IMR-90 (cell line): ENCODE results near the gene ABHD12. TPM values are rescaled to one million over a fixed set of nuclear protein-coding genes. Genes with fewer than 3 reads are reported as not detected.

Experiments used
- ATAC-seq: fragments of 200-7000 bp; cut with Tn5 transposase; 2 replicates; pipeline ENCODE4 v1.9.1; 2020; ENCODE audit warnings: low read depth, mild to moderate bottlenecking, moderate library complexity
- BruUV-seq: library from RNA; stranded (reverse); fragments of 400-500 nt; replicated peaks from 2 replicates; lab custom pipeline; 2021; lab: Mats Ljungman, UMichigan
- CTCF ChIA-PET: fragments of 300-600 bp; formaldehyde crosslinking; extraction: SDS; loops from one replicate; lab custom pipeline; 2021; ENCODE audit warnings: antibody characterized with exemption; lab: Yijun Ruan, JAX
- POLR2A ChIA-PET: fragments of 300-600 bp; sonication (Branson Sonifier 250); formaldehyde crosslinking; loops from one replicate; lab custom pipeline; 2022; ENCODE audit warnings: antibody characterized with exemption; ENCODE audit not compliant: unreplicated experiment; lab: Charles Lee
- DNase-seq: peaks from one replicate; pipeline ENCODE4 v3.0.0; 2013
- H2AFZ ChIP-seq: replicated peaks from 2 replicates; pipeline ENCODE3; 2013; ENCODE audit warnings: low read length, mild to moderate bottlenecking; ENCODE audit not compliant: poor library complexity
- H2AK5ac ChIP-seq: 2 replicates; pipeline ENCODE4 v1.6.1; 2013; ENCODE audit warnings: low read depth, low read length, inconsistent platforms
- H2AK9ac ChIP-seq: replicated peaks from 2 replicates; pipeline ENCODE3; 2013; ENCODE audit warnings: mild to moderate bottlenecking, low read depth, low read length, moderate library complexity; ENCODE audit not compliant: poor library complexity
- H2BK120ac ChIP-seq: 2 replicates; pipeline ENCODE4 v1.6.1; 2013; ENCODE audit warnings: low read depth, low read length, inconsistent platforms
- H2BK15ac ChIP-seq: 3 replicates; pipeline ENCODE4 v1.6.1; 2013; ENCODE audit warnings: low read depth, low read length, inconsistent platforms
- H2BK20ac ChIP-seq: 2 replicates; pipeline ENCODE4 v1.6.1; 2013; ENCODE audit warnings: low read depth, mild to moderate bottlenecking, inconsistent platforms, low read length, moderate library complexity
- H2BK5ac ChIP-seq: 2 replicates; pipeline ENCODE4 v1.6.1; 2013; ENCODE audit warnings: mild to moderate bottlenecking, low read depth, low read length, inconsistent platforms; ENCODE audit not compliant: poor library complexity, severe bottlenecking
- H3K14ac ChIP-seq: replicated peaks from 2 replicates; pipeline ENCODE4 v1.6.1; 2013; ENCODE audit warnings: low read depth, low read length, inconsistent platforms
- H3K18ac ChIP-seq: 2 replicates; pipeline ENCODE4 v1.6.1; 2013; ENCODE audit warnings: low read depth, low read length, control low read depth
- H3K23ac ChIP-seq: 2 replicates; pipeline ENCODE4 v1.6.1; 2013; ENCODE audit warnings: low read depth, low read length, inconsistent platforms
- H3K27ac ChIP-seq: 2 replicates; pipeline ENCODE4 v1.5.1; 2013; ENCODE audit warnings: mild to moderate bottlenecking, control low read depth, low read length; ENCODE audit not compliant: insufficient read depth
- H3K27me3 ChIP-seq: 2 replicates; pipeline ENCODE4 v1.6.1; 2013; ENCODE audit warnings: low read length; ENCODE audit not compliant: control insufficient read depth, insufficient read depth
- H3K36me3 ChIP-seq: 2 replicates; pipeline ENCODE4 v1.6.1; 2013; ENCODE audit warnings: low read length, mixed read lengths; ENCODE audit not compliant: control insufficient read depth, insufficient read depth
- H3K4ac ChIP-seq: 2 replicates; pipeline ENCODE4 v1.6.1; 2013; ENCODE audit warnings: low read depth, low read length, inconsistent platforms
- H3K4me1 ChIP-seq: 2 replicates; pipeline ENCODE4 v1.6.1; 2013; ENCODE audit warnings: low read length, mixed read lengths; ENCODE audit not compliant: control insufficient read depth, insufficient read depth
- H3K4me2 ChIP-seq: 2 replicates; pipeline ENCODE4 v1.6.1; 2013; ENCODE audit warnings: low read depth, mild to moderate bottlenecking, control low read depth, low read length, moderate library complexity
- H3K4me3 ChIP-seq: 2 replicates; pipeline ENCODE4 v1.5.1; 2013; ENCODE audit warnings: low read depth, mild to moderate bottlenecking, control low read depth, low read length, moderate library complexity; ENCODE audit not compliant: insufficient read depth
- H3K56ac ChIP-seq: 2 replicates; pipeline ENCODE4 v1.6.1; 2013; ENCODE audit warnings: low read length, inconsistent platforms; ENCODE audit not compliant: insufficient read depth; ENCODE audit errors: extremely low read depth
- H3K79me1 ChIP-seq, 2 experiments: 2 replicates each; pipeline ENCODE4 v1.6.1; 2013; ENCODE audit warnings: low read length in 2 of 2, inconsistent platforms in 1 of 2, low read depth in 1 of 2
- H3K9ac ChIP-seq: 2 replicates; pipeline ENCODE4 v1.6.1; 2013; ENCODE audit warnings: low read depth, low read length, control low read depth
- H3K9me1 ChIP-seq: 2 replicates; pipeline ENCODE4 v1.6.1; 2013; ENCODE audit warnings: low read length, inconsistent platforms; ENCODE audit not compliant: insufficient read depth
- H3K9me3 ChIP-seq: 2 replicates; pipeline ENCODE4 v1.6.1; 2013; ENCODE audit warnings: low read length; ENCODE audit not compliant: control insufficient read depth, insufficient read depth
- H4K20me1 ChIP-seq: 2 replicates; pipeline ENCODE4 v1.6.1; 2013; ENCODE audit warnings: low read length, inconsistent platforms; ENCODE audit not compliant: insufficient read depth
- H4K5ac ChIP-seq: 2 replicates; pipeline ENCODE4 v1.6.1; 2013; ENCODE audit warnings: mild to moderate bottlenecking, low read depth, low read length, control low read depth
- H4K8ac ChIP-seq, 2 experiments: 2 replicates each; pipeline ENCODE4 v1.6.1; 2013; ENCODE audit warnings: low read depth in 2 of 2, low read length in 2 of 2, control low read depth in 1 of 2, inconsistent platforms in 1 of 2
- H4K91ac ChIP-seq: 2 replicates; pipeline ENCODE4 v1.6.1; 2013; ENCODE audit warnings: low read depth, low read length, inconsistent platforms; ENCODE audit not compliant: insufficient read depth
- BHLHE40 ChIP-seq: fragments of 150-350 bp; IDR thresholded peaks from 2 replicates; pipeline ENCODE4 v1.6.1; 2016; ENCODE audit warnings: mild to moderate bottlenecking, low read depth, low read length
- CEBPB ChIP-seq: IDR thresholded peaks from 2 replicates; pipeline ENCODE4 v1.6.1; 2012; ENCODE audit warnings: low read depth, low read length, improper control_type of control experiment
- CHD1 ChIP-seq: IDR thresholded peaks from 2 replicates; pipeline ENCODE4 v1.6.1; 2012; ENCODE audit warnings: low read depth, low read length, improper control_type of control experiment
- FOS ChIP-seq: fragments of 150-350 bp; IDR thresholded peaks from 2 replicates; pipeline ENCODE4 v1.6.1; 2016; ENCODE audit warnings: low read depth, low read length
- MAFK ChIP-seq: IDR thresholded peaks from 2 replicates; pipeline ENCODE4 v1.6.1; 2012; ENCODE audit warnings: low read depth, low read length, improper control_type of control experiment
- MAZ ChIP-seq: IDR thresholded peaks from 2 replicates; pipeline ENCODE4 v1.6.1; 2012; ENCODE audit warnings: low read depth, mild to moderate bottlenecking, low read length, improper control_type of control experiment, moderate library complexity, borderline replicate concordance
- MXI1 ChIP-seq: IDR thresholded peaks from 2 replicates; pipeline ENCODE4 v1.6.1; 2012; ENCODE audit warnings: low read depth, mild to moderate bottlenecking, low read length, moderate library complexity, borderline replicate concordance
- NFE2L2 ChIP-seq: fragments of 150-350 bp; IDR thresholded peaks from 2 replicates; pipeline ENCODE4 v1.6.1; 2016; ENCODE audit warnings: low read depth, mild to moderate bottlenecking, low read length
- POLR2A ChIP-seq: IDR thresholded peaks from 2 replicates; pipeline ENCODE4 v1.6.1; 2012; ENCODE audit warnings: mild to moderate bottlenecking, low read depth, low read length
- RAD21 ChIP-seq: IDR thresholded peaks from 2 replicates; pipeline ENCODE4 v1.6.1; 2012; ENCODE audit warnings: low read length, improper control_type of control experiment
- RCOR1 ChIP-seq: IDR thresholded peaks from 2 replicates; pipeline ENCODE4 v1.6.1; 2012; ENCODE audit warnings: mild to moderate bottlenecking, low read length, improper control_type of control experiment; ENCODE audit not compliant: insufficient replicate concordance
- RFX5 ChIP-seq: IDR thresholded peaks from 2 replicates; pipeline ENCODE4 v1.8.0; 2012; ENCODE audit warnings: low read depth, mild to moderate bottlenecking, low read length, moderate library complexity
- SMC3 ChIP-seq: fragments of 150-350 bp; IDR thresholded peaks from 2 replicates; pipeline ENCODE4 v1.6.1; 2016; ENCODE audit warnings: low read depth, mild to moderate bottlenecking, antibody characterized with exemption, low read length, moderate library complexity
- USF2 ChIP-seq: fragments of 150-350 bp; IDR thresholded peaks from 2 replicates; pipeline ENCODE4 v1.6.1; 2017; ENCODE audit warnings: mild to moderate bottlenecking, antibody characterized with exemption, low read length, low read depth
- WGBS, 2 experiments: methylation state at CpG; one replicate each; pipeline versions ENCODE4 v1.1.5 to v1.1.7; 2013; ENCODE audit warnings: missing lambda C conversion rate in 2 of 2; ENCODE audit not compliant: insufficient read length in 1 of 2; ENCODE audit errors: extremely low coverage in 2 of 2; 5-methylcytosine and 5-hydroxymethylcytosine counted together
- dilution Hi-C: fragments of 300-500 bp; cut with HindIII; formaldehyde crosslinking; loops from one replicate; pipeline ENCODE4 v1.14.3; 2018; ENCODE audit warnings: low sequenced_read_pairs; ENCODE audit not compliant: unreplicated experiment
- in situ Hi-C: fragments of 300-500 bp; cut with MboI; formaldehyde crosslinking; loops from 3 replicates; pipeline ENCODE4 v1.14.3; 2019; ENCODE audit warnings: low sequenced_read_pairs, inconsistent platforms, mixed read lengths
- intact Hi-C: fragments of 100-400 bp; cut with micrococcal nuclease; formaldehyde crosslinking; loops from 2 replicates; pipeline ENCODE4 v1.10.0; 2022
- polyA plus RNA-seq, 3 experiments: library from polyadenylated mRNA; depleted of rRNA; stranded (reverse); fragments of >200 nt; gene quantifications; 2 replicates each; pipeline ENCODE4 v1.2.3, GENCODE V29; 2012; ENCODE audit warnings: low replicate concordance in 1 of 3
- total RNA-seq: library from RNA; depleted of rRNA; stranded (reverse); fragments of >200 nt; gene quantifications from 2 replicates; pipeline ENCODE4 v1.2.3, GENCODE V29; 2012
- TF ChIP-seq, protein P1 (sequence below): conservative IDR thresholded peaks from 2 replicates; pipeline ENCODE4 v1.5.1; 2012; ENCODE audit warnings: mild to moderate bottlenecking, low read depth, low read length, improper control_type of control experiment
- TF ChIP-seq, protein P2 (sequence below): fragments of 150-350 bp; IDR thresholded peaks from 2 replicates; pipeline ENCODE4 v1.6.1; 2016; ENCODE audit warnings: low read depth, mild to moderate bottlenecking, low read length, moderate library complexity, borderline replicate concordance

ABHD12 gene
- total and polyA plus RNA-seq, 2 of the 4 experiments (the other 2 are of a cell fraction): 80.7 to 108 TPM

GRCh38 chr20:25389401-25389857, 1.2 kb downstream of the ABHD12 start:
- peaks cover 3% of the 10 kb centered on the region for H3K36me3 ChIP-seq
- intact Hi-C loops (no loop called here), dilution Hi-C loops (no loop called here), in situ Hi-C loops (loop anchor here (10.0 to 25.0 kb wide), 2 partner anchors 175 to 752 kb away; no protein-coding TSS in a partner anchor)
- peak overlapping the region; percentile 77 for H3K14ac ChIP-seq
- POLR2A ChIA-PET: no interaction called here
- peak overlapping the region; percentile 53; the same call in 1 of the 2 replicates for H2BK20ac ChIP-seq
- peak overlapping the region; percentile 53 for H3K56ac ChIP-seq
- TF ChIP-seq, protein P1, sequence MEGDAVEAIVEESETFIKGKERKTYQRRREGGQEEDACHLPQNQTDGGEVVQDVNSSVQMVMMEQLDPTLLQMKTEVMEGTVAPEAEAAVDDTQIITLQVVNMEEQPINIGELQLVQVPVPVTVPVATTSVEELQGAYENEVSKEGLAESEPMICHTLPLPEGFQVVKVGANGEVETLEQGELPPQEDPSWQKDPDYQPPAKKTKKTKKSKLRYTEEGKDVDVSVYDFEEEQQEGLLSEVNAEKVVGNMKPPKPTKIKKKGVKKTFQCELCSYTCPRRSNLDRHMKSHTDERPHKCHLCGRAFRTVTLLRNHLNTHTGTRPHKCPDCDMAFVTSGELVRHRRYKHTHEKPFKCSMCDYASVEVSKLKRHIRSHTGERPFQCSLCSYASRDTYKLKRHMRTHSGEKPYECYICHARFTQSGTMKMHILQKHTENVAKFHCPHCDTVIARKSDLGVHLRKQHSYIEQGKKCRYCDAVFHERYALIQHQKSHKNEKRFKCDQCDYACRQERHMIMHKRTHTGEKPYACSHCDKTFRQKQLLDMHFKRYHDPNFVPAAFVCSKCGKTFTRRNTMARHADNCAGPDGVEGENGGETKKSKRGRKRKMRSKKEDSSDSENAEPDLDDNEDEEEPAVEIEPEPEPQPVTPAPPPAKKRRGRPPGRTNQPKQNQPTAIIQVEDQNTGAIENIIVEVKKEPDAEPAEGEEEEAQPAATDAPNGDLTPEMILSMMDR: no peak
- no peak for TF ChIP-seq RAD21
- no peak for TF ChIP-seq CHD1
- no peak for TF ChIP-seq SMC3
- no peak for TF ChIP-seq USF2
- TF ChIP-seq RCOR1: no peak
- no peak for TF ChIP-seq CEBPB
- TF ChIP-seq RFX5: no peak
- TF ChIP-seq FOS: no peak
- no peak for TF ChIP-seq BHLHE40
- TF ChIP-seq POLR2A: no peak
- no peak for TF ChIP-seq MAZ
- TF ChIP-seq, protein P2, sequence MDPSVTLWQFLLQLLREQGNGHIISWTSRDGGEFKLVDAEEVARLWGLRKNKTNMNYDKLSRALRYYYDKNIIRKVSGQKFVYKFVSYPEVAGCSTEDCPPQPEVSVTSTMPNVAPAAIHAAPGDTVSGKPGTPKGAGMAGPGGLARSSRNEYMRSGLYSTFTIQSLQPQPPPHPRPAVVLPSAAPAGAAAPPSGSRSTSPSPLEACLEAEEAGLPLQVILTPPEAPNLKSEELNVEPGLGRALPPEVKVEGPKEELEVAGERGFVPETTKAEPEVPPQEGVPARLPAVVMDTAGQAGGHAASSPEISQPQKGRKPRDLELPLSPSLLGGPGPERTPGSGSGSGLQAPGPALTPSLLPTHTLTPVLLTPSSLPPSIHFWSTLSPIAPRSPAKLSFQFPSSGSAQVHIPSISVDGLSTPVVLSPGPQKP: no peak
- TF ChIP-seq MXI1: no peak; the same call in 1 of the 2 replicates
- TF ChIP-seq NFE2L2: no peak
- no peak for TF ChIP-seq MAFK
- no peaks in the 10 kb centered on the region for H3K27me3 ChIP-seq
- ATAC-seq: 0 out of 2 replicates have a peak, but pooled peaks have one; percentile 0
- WGBS, 2 experiments: 2% methylated on average over 6 of the region's 19 CpGs; no CpG with 5 or more reads in 1 of the 2 experiments
- peak overlapping the region; percentile 96 for H3K27ac ChIP-seq
- peak overlapping the region; percentile 2; the same call in 1 of the 2 replicates for H3K18ac ChIP-seq
- peak overlapping the region; percentile 52 for H3K4ac ChIP-seq
- peak overlapping the region; percentile 98 for H3K4me3 ChIP-seq
- CTCF ChIA-PET: no interaction called here
- peak overlapping the region; percentile 64 for H3K4me2 ChIP-seq
- peak overlapping the region; percentile 98 for H2AK9ac ChIP-seq
- peak; percentile 57 for DNase-seq
- peak overlapping the region; percentile 27; the same call in 2 of the 3 replicates for H2BK15ac ChIP-seq
- H3K9me1 ChIP-seq: peaks cover 5% of the 10 kb centered on the region; the same call in 1 of the 2 replicates
- peak overlapping the region; percentile 94 for H2AFZ ChIP-seq
- H3K9me3 ChIP-seq: no peaks in the 10 kb centered on the region
- peak overlapping the region; percentile 77 for H2AK5ac ChIP-seq
- no peak overlapping the region for H4K5ac ChIP-seq
- peak overlapping the region in 1 of 2 experiments; percentile 12; a peak in 1 of 4 replicates for H4K8ac ChIP-seq
- H3K9ac ChIP-seq: peak overlapping the region; percentile 73
- peak overlapping the region; percentile 48 for H2BK120ac ChIP-seq
- peak overlapping the region; percentile 81 for H2BK5ac ChIP-seq
- peak overlapping the region; percentile 1 for H4K91ac ChIP-seq
- peaks cover 3% of the 10 kb centered on the region for H3K4me1 ChIP-seq
- no TSS peak for BruUV-seq
- H4K20me1 ChIP-seq: peaks cover 14% of the 10 kb centered on the region
- H3K79me1 ChIP-seq: peaks cover 0 to 32% of the 10 kb centered on the region in 2 experiments
- H3K23ac ChIP-seq: peak overlapping the region; percentile 93
